ENCODE results near the gene ACTR5. TPM values are rescaled to one million over a fixed set of nuclear protein-coding genes. Genes with fewer than 3 reads are reported as not detected.

Gene ACTR5
- total RNA-seq, 1 donor from 2014 or later = 15.2 TPM

Other genes starting within 250 kb of the ACTR5 start
- gene ADIG, start 167.3 kb upstream of the ACTR5 start, total RNA-seq = not detected in 2 replicates
- gene ARHGAP40, start 146.7 kb upstream of the ACTR5 start, total RNA-seq = not detected in 2 replicates
- not detected in 2 replicates for gene SLC32A1, start 24.0 kb upstream of the ACTR5 start, total RNA-seq
- 139 and 143 TPM in 2 replicates for gene PPP1R16B, start 57.2 kb downstream of the ACTR5 start, total RNA-seq
- 11.0 and 12.4 TPM in 2 replicates for gene FAM83D, start 178.0 kb downstream of the ACTR5 start, total RNA-seq
- gene DHX35, start 213.9 kb downstream of the ACTR5 start, total RNA-seq = 17.2 and 17.3 TPM in 2 replicates

Measured in activated T-helper 1 cell treated with anti-CD3 and anti-CD28 coated beads, Interleukin-12 subunit alpha, Interleukin-12 subunit beta, Interleukin-2, Interleukin-4 antibody, amounts not matched to agents 30 ng/mL and 10 ng/mL and 1 ng/mL, durations not matched to agents 14 hours and 24 hours and 36 hours (primary cell).